Caco-2 (cell line): ENCODE data around the gene XKR7. TPM values are rescaled to one million over a fixed set of nuclear protein-coding genes. Genes with fewer than 3 reads are reported as not detected.
A peak's percentile ranks its signal among the peaks of the same experiment; 100 is the strongest.

Experiments used
- BruUV-seq: library from RNA; stranded (reverse); fragments of 400-500 nt; replicated peaks from 2 replicates; lab custom pipeline; 2021; lab: Mats Ljungman, UMichigan
- CTCF ChIA-PET: fragments of 300-600 bp; sonication (Branson Sonifier 250); formaldehyde crosslinking; loops from one replicate; lab custom pipeline; 2022; ENCODE audit warnings: antibody characterized with exemption; lab: Charles Lee
- POLR2A ChIA-PET: fragments of 300-600 bp; sonication (Branson Sonifier 250); formaldehyde crosslinking; loops from one replicate; lab custom pipeline; 2022; ENCODE audit warnings: antibody characterized with exemption; lab: Charles Lee
- DNase-seq, 2 experiments: peaks; one replicate each; pipeline versions ENCODE4 v3.0.0 to v3.0.0-alpha.2; 2020 to 2022
- H3K27me3 ChIP-seq: replicated peaks from 2 replicates; pipeline ENCODE4 v1.6.0; 2011; ENCODE audit warnings: low read length; ENCODE audit not compliant: control insufficient read depth, insufficient read depth
- H3K36me3 ChIP-seq: 2 replicates; pipeline ENCODE4 v1.5.1; 2011; ENCODE audit warnings: low read length; ENCODE audit not compliant: control insufficient read depth, insufficient read depth
- H3K4me1 ChIP-seq: fragments of 250-450 bp; sonication (Bioruptor Pico); 2 replicates; pipeline ENCODE4 v1.5.1; 2020; ENCODE audit warnings: mild to moderate bottlenecking
- H3K4me3 ChIP-seq: 2 replicates; pipeline ENCODE4 v1.5.1; 2011; ENCODE audit warnings: low read depth, mild to moderate bottlenecking, control low read depth, low read length
- H3K9me3 ChIP-seq: fragments of 250-450 bp; sonication (Bioruptor Pico); 2 replicates; pipeline ENCODE4 v1.5.1; 2020; ENCODE audit warnings: mild to moderate bottlenecking, moderate library complexity
- H3K27ac Mint-ChIP-seq: one replicate; pipeline ENCODE4 v1.8.0; 2022; ENCODE audit warnings: mixed read lengths; ENCODE audit not compliant: unreplicated experiment
- H3K27me3 Mint-ChIP-seq: one replicate; pipeline ENCODE4 v1.8.0; 2022; ENCODE audit warnings: mixed read lengths; ENCODE audit not compliant: insufficient read depth, unreplicated experiment
- H3K36me3 Mint-ChIP-seq: one replicate; pipeline ENCODE4 v1.8.0; 2022; ENCODE audit warnings: mild to moderate bottlenecking, mixed read lengths; ENCODE audit not compliant: insufficient read depth, unreplicated experiment
- H3K4me1 Mint-ChIP-seq: one replicate; pipeline ENCODE4 v1.8.0; 2022; ENCODE audit warnings: low read depth, mixed read lengths; ENCODE audit not compliant: unreplicated experiment
- H3K4me3 Mint-ChIP-seq: one replicate; pipeline ENCODE4 v1.8.0; 2022; ENCODE audit warnings: mild to moderate bottlenecking, moderate library complexity, mixed read lengths; ENCODE audit not compliant: unreplicated experiment
- H3K9me3 Mint-ChIP-seq: one replicate; pipeline ENCODE4 v1.8.0; 2022; ENCODE audit warnings: mixed read lengths; ENCODE audit not compliant: unreplicated experiment
- CTCF ChIP-seq, 2 experiments: fragments of 200-600 bp in 1 of 2; IDR thresholded peaks; 1 replicate in 1 of 2; 2 replicates in 1 of 2; pipeline versions ENCODE4 v1.5.1 to v1.8.0; 2011 to 2022; ENCODE audit warnings: antibody characterized with exemption in 1 of 2, control low read depth in 1 of 2, inconsistent platforms in 1 of 2, low read depth in 1 of 2, low read length in 1 of 2, mild to moderate bottlenecking in 1 of 2, moderate library complexity in 1 of 2; ENCODE audit not compliant: insufficient read depth in 1 of 2, severe bottlenecking in 1 of 2, unreplicated experiment in 1 of 2
- intact Hi-C: fragments of 100-400 bp; cut with micrococcal nuclease; formaldehyde crosslinking; loops from one replicate; pipeline ENCODE4 v1.10.0; 2022; ENCODE audit not compliant: unreplicated experiment
- total RNA-seq: library from RNA; stranded (reverse); gene quantifications from 2 replicates; pipeline ENCODE4 v1.2.3, GENCODE V29; 2022

XKR7 gene
- total RNA-seq, 1 experiment from 2014 or later: not detected

DNA sequence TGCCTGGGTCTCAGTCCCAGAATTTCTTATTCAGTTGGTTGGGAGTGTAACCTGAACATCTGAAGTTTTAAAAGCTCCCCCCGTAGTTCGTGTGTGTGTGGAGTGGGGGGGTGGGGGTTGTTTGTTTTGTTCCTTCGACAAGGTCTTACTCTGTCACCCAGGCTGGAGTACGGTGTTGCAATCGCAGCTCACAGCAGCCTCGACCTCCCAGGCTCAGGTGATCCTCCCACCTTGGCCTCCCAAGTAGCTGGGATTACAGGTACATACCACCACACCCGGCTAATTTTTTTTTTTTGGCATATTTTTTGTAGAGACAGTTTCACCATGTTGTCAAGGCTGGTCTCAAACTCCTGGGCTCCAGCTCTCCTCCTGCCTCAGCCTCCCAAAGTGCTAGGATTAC is 45.4 kb downstream of the XKR7 start:
- Histone ChIP-seq H3K4me1 (peaks cover 6% of the 10 kb centered on the region; the same call in 1 of the 2 replicates), H3K9me3 (no peaks in the 10 kb centered on the region), H3K27me3 (peaks cover 2% of the 10 kb centered on the region; the same call in 1 of the 2 replicates), H3K36me3 (no peaks in the 10 kb centered on the region), H3K4me3 (no peak overlapping the region)
- H3K27me3 Mint-ChIP-seq: peaks cover 17% of the 10 kb centered on the region
- no peak for DNase-seq
- H3K4me3 Mint-ChIP-seq: no peak overlapping the region
- intact Hi-C loops: no loop called here
- BruUV-seq: no TSS peak
- ChIA-PET POLR2A (interaction anchor here (0.6 kb wide), 1 partner anchor 444 kb away, joined by 3 read pairs; no protein-coding TSS in a partner anchor), CTCF (interaction anchor here (0.8 to 1.0 kb wide), 2 partner anchors 19 to 61 kb away, joined by 4 to 7 read pairs; no protein-coding TSS in a partner anchor)
- peaks cover 7% of the 10 kb centered on the region for H3K4me1 Mint-ChIP-seq
- H3K36me3 Mint-ChIP-seq: peaks cover 2% of the 10 kb centered on the region
- H3K9me3 Mint-ChIP-seq: no peaks in the 10 kb centered on the region
- H3K27ac Mint-ChIP-seq: no peak overlapping the region
- TF ChIP-seq CTCF (IDR thresholded peaks at IDR 0.05; ENCODE audit: insufficient read depth in 1 of 2, low read depth in 1 of 2, low read length in 1 of 2, severe bottlenecking in 1 of 2, unreplicated experiment in 1 of 2): no peak

DNA sequence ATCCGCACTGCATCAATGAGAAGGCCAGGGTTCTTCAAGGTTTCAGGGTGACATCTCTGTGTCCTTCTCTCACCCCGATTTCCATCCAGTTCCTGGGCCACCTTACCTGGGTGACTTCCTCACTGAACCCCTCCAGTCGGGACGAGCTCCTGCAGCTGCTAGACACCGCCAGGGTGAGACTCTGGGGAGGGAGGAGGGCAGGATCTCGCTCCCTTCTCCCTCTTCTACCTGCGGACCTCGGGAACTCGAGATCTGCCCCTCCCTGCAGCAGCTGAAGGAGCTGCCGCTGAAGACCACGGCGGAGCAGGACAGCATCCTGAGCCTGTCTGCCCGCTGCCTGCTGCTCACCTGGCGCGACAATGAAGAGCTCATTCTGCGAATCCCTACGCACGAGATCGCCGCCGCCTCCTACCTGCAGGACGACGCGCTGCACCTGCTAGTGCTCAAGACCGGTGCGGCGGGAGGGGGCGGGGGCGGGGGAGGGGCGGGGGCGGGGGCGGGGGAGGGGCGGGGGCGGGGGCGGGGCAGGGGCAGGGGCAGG is 49.8 kb downstream of the XKR7 start:
- intact Hi-C loops: loop anchor here (2.0 to 5.0 kb wide), 4 partner anchors 50 to 195 kb away; partner anchors contain the start of genes PDRG1 and XKR7
- no peaks in the 10 kb centered on the region for H3K9me3 ChIP-seq
- H3K9me3 Mint-ChIP-seq: no peaks in the 10 kb centered on the region
- H3K4me1 Mint-ChIP-seq: peaks cover 13% of the 10 kb centered on the region
- POLR2A ChIA-PET: interaction anchor here (0.5 to 1.0 kb wide), 6 partner anchors 11 to 296 kb away, joined by 3 read pairs; partner anchors contain the start of gene PDRG1
- peaks cover 6% of the 10 kb centered on the region for H3K36me3 Mint-ChIP-seq
- DNase-seq: peak; percentile 93 to 94
- BruUV-seq: no TSS peak
- H3K27me3 Mint-ChIP-seq: peaks cover 39% of the 10 kb centered on the region
- peak overlapping the region; percentile 93 for H3K4me3 Mint-ChIP-seq
- H3K36me3 ChIP-seq: no peaks in the 10 kb centered on the region
- peak; percentile 83 to 96 for TF ChIP-seq CTCF (IDR thresholded peaks at IDR 0.05; ENCODE audit: insufficient read depth in 1 of 2, low read depth in 1 of 2, low read length in 1 of 2, severe bottlenecking in 1 of 2, unreplicated experiment in 1 of 2)
- H3K4me1 ChIP-seq: peaks cover 12% of the 10 kb centered on the region
- H3K27me3 ChIP-seq: peaks cover 13% of the 10 kb centered on the region
- peak overlapping the region; percentile 85 for H3K27ac Mint-ChIP-seq
- peak overlapping the region; percentile 79 for H3K4me3 ChIP-seq
- CTCF ChIA-PET: interaction anchor here (0.6 to 1.6 kb wide), 43 partner anchors 9 to 458 kb away, joined by 3 to 92 read pairs (median 6); partner anchors contain the start of genes HCK, PDRG1, TM9SF4 and XKR7

DNA sequence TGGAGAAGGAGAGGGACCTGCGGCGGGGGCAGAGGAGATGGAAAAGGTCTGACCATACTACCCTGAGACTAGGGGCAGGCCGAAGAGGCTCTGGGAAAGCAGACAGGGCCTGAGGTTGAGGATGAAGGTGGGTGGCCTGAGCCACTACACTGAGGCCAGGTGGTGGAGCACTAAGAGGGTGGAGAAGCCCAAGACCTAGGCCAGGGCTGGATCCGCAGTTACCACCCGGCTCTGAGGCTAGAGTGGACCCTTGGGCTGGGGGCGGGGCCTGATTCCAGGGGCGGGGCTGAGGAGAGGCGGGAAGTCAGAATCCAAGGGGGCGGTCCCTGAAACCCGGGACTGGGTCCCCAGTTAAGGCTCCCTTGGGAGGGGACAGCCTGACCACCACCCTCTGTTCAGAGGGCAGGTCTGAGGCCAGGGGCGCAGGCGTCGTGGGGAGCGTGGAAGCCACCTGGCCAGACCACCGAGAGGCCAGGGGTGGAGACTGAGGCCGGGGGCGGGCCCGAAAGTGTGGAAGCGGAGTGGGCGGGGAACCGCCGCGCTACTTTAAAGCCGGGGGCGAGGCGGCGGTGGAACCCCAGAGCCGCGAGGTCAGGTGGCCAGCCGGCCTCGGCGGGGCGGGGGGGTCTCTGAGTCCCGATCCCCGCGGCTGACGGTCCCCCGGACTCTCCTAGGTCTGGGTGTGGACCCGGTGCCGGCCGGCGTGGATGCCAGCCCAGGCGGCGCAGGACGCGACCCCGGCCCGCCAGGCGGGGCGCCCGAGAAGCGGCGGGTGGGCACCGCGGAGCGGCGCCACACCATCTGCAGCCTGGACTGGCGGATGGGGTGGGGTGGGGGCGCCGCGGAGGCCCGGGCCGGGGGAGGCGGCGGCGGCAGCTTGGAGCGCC is 50.6 kb downstream of the XKR7 start:
- no peaks in the 10 kb centered on the region for H3K9me3 Mint-ChIP-seq
- peak overlapping the region; percentile 85 for H3K27ac Mint-ChIP-seq
- CTCF ChIA-PET: interaction anchor here (0.6 to 2.2 kb wide), 42 partner anchors 10 to 459 kb away, joined by 3 to 92 read pairs (median 6); partner anchors contain the start of genes HCK, PDRG1, TM9SF4 and XKR7
- peaks cover 46% of the 10 kb centered on the region for H3K27me3 Mint-ChIP-seq
- BruUV-seq: no TSS peak
- no peaks in the 10 kb centered on the region for H3K36me3 ChIP-seq
- POLR2A ChIA-PET: interaction anchor here (0.5 to 1.0 kb wide), 4 partner anchors 11 to 140 kb away, joined by 3 read pairs; partner anchors contain the start of gene PDRG1
- peak; percentile 98 for DNase-seq
- H3K9me3 ChIP-seq: no peaks in the 10 kb centered on the region
- peaks cover 13% of the 10 kb centered on the region for H3K27me3 ChIP-seq
- peaks cover 12% of the 10 kb centered on the region for H3K4me1 ChIP-seq
- TF ChIP-seq CTCF (IDR thresholded peaks at IDR 0.05; ENCODE audit: insufficient read depth in 1 of 2, low read depth in 1 of 2, low read length in 1 of 2, severe bottlenecking in 1 of 2, unreplicated experiment in 1 of 2): peak in 1 of 2 experiments; percentile 14
- intact Hi-C loops: loop anchor here (2.0 to 5.0 kb wide), 4 partner anchors 51 to 196 kb away; partner anchors contain the start of genes PDRG1 and XKR7
- peak overlapping the region; percentile 79 for H3K4me3 ChIP-seq
- H3K36me3 Mint-ChIP-seq: peaks cover 6% of the 10 kb centered on the region
- peaks cover 13% of the 10 kb centered on the region for H3K4me1 Mint-ChIP-seq
- H3K4me3 Mint-ChIP-seq: peak overlapping the region; percentile 93
